Endodermal cell (in vitro differentiated cells): ENCODE measurements around the gene ZNF460. TPM values are rescaled to one million over a fixed set of nuclear protein-coding genes. Genes with fewer than 3 reads are reported as not detected.

ENCODE experiments used
- DNase-seq: peaks from one replicate; pipeline ENCODE4 v3.0.0-alpha.2; 2017
- H3K27ac ChIP-seq: 2 replicates; pipeline ENCODE4 v1.5.1; 2013; ENCODE audit warnings: mild to moderate bottlenecking, low read depth, low read length, moderate library complexity
- H3K27me3 ChIP-seq: 2 replicates; pipeline ENCODE4 v1.6.1; 2013; ENCODE audit warnings: mild to moderate bottlenecking, low read length, moderate library complexity; ENCODE audit not compliant: insufficient read depth, control insufficient read depth, poor library complexity, severe bottlenecking
- H3K36me3 ChIP-seq: 2 replicates; pipeline ENCODE4 v1.7.0; 2013; ENCODE audit warnings: mild to moderate bottlenecking, low read length, moderate library complexity; ENCODE audit not compliant: control insufficient read depth, insufficient read depth
- H3K4me1 ChIP-seq: one replicate; pipeline ENCODE4 v1.7.0; 2013; ENCODE audit warnings: low read length; ENCODE audit not compliant: control insufficient read depth, insufficient read depth
- H3K4me3 ChIP-seq: 2 replicates; pipeline ENCODE4 v1.5.1; 2013; ENCODE audit warnings: mild to moderate bottlenecking, low read length, moderate library complexity
- H3K9ac ChIP-seq: 2 replicates; pipeline ENCODE4 v1.6.1; 2013; ENCODE audit warnings: mild to moderate bottlenecking, low read length, moderate library complexity; ENCODE audit not compliant: poor library complexity, severe bottlenecking; ENCODE audit errors: extremely low read depth
- H3K9me3 ChIP-seq: 2 replicates; pipeline ENCODE4 v1.6.1; 2013; ENCODE audit warnings: mild to moderate bottlenecking, low read length, moderate library complexity; ENCODE audit not compliant: control insufficient read depth
- H3K27ac Mint-ChIP-seq: 2 replicates; pipeline ENCODE4 v1.8.0; 2020; ENCODE audit warnings: mixed read lengths
- H3K27me3 Mint-ChIP-seq: 2 replicates; pipeline ENCODE4 v1.8.0; 2021; ENCODE audit warnings: mild to moderate bottlenecking, mixed read lengths; ENCODE audit not compliant: insufficient read depth
- H3K36me3 Mint-ChIP-seq: 2 replicates; pipeline ENCODE4 v1.8.0; 2020; ENCODE audit warnings: low read depth, mixed read lengths
- H3K4me1 Mint-ChIP-seq: 2 replicates; pipeline ENCODE4 v1.8.0; 2020; ENCODE audit warnings: mixed read lengths
- H3K4me3 Mint-ChIP-seq: 2 replicates; pipeline ENCODE4 v1.8.0; 2020; ENCODE audit warnings: mild to moderate bottlenecking, moderate library complexity, mixed read lengths
- H3K9me3 Mint-ChIP-seq: 2 replicates; pipeline ENCODE4 v1.8.0; 2020; ENCODE audit warnings: mild to moderate bottlenecking, mixed read lengths
- WGBS, 2 experiments: methylation state at CpG; one replicate each; pipeline versions ENCODE4 v1.1.5 to v1.1.7; 2013; ENCODE audit warnings: missing lambda C conversion rate in 2 of 2, mixed read lengths in 1 of 2; ENCODE audit not compliant: insufficient coverage in 1 of 2, insufficient read length in 1 of 2; 5-methylcytosine and 5-hydroxymethylcytosine counted together
- total RNA-seq, 2 donors: library from RNA; stranded (reverse); fragmentation: NEBNext Ultra II Directional in 1 of 2; extraction: Animal tissue kit (Norgen Biotek cat#: 25700) in 1 of 2; gene quantifications; 2 replicates in 1 of 2; 3 replicates in 1 of 2; pipeline ENCODE4 v1.2.1, GENCODE V29; 2021
- TF ChIP-seq, protein P1 (sequence below): fragments of 200-600 bp; sonication (generic); conservative IDR thresholded peaks from 2 replicates; pipeline ENCODE4 v1.5.0; 2021; ENCODE audit warnings: antibody characterized with exemption, mild to moderate bottlenecking

Gene ZNF460
- total RNA-seq, 2 donors from 2014 or later: 63.9 to 64.0 TPM

DNA sequence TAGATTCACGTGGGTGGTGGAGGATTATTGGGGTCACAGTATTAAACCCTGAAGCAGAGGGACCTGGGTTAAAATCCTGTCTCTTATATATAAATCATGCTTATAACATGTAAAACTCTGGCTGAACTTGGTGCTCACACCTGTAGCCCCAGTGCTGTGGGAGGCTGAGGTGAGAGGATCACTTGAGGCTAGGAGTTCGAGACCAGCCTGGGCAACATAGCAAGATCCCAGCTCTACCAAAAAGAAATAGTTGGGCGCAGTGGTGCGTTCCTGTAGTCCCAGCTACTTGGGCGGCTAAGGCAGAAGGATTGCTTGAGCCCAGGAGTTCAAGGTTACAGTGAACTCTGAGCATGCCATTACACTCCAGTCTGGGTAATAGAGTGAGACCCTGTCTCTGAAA is 37.5 kb upstream of the ZNF460 start:
- Histone ChIP-seq H3K9me3 (no peaks in the 10 kb centered on the region), H3K9ac (no peak overlapping the region), H3K4me3 (no peak overlapping the region), H3K27ac (no peak overlapping the region), H3K36me3 (peaks cover 31% of the 10 kb centered on the region), H3K27me3 (no peaks in the 10 kb centered on the region), H3K4me1 (no peaks in the 10 kb centered on the region)
- no peaks in the 10 kb centered on the region for H3K9me3 Mint-ChIP-seq
- no peaks in the 10 kb centered on the region for H3K27me3 Mint-ChIP-seq
- TF ChIP-seq, protein P1, sequence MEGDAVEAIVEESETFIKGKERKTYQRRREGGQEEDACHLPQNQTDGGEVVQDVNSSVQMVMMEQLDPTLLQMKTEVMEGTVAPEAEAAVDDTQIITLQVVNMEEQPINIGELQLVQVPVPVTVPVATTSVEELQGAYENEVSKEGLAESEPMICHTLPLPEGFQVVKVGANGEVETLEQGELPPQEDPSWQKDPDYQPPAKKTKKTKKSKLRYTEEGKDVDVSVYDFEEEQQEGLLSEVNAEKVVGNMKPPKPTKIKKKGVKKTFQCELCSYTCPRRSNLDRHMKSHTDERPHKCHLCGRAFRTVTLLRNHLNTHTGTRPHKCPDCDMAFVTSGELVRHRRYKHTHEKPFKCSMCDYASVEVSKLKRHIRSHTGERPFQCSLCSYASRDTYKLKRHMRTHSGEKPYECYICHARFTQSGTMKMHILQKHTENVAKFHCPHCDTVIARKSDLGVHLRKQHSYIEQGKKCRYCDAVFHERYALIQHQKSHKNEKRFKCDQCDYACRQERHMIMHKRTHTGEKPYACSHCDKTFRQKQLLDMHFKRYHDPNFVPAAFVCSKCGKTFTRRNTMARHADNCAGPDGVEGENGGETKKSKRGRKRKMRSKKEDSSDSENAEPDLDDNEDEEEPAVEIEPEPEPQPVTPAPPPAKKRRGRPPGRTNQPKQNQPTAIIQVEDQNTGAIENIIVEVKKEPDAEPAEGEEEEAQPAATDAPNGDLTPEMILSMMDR: no peak
- no peak for DNase-seq
- H3K4me3 Mint-ChIP-seq: no peak overlapping the region
- no peak overlapping the region for H3K27ac Mint-ChIP-seq
- 93 to 94% methylated on average over 4 to 5 of the region's 5 CpGs for WGBS, 2 experiments
- peaks cover 11% of the 10 kb centered on the region for H3K4me1 Mint-ChIP-seq
- peaks cover 37% of the 10 kb centered on the region for H3K36me3 Mint-ChIP-seq

DNA sequence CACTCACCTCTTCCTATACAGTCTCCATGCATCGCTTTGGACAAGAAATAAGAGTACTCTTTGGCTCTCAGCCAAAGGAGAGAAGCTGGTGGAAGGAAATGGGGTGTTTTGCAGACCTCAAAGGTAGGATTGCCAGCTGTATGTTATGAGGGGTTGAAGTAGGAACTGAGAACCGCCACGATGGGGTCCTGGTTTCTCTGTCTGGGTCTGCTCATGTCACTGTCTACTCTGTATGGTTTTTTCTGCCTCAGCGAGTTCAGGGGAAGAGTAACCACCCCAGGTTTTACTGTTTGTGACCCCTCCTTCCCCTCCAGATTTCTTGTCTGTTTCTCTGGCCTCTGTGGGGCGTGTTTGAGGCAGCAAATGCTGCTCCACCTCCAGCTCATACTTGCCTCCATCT is 35.8 kb upstream of the ZNF460 start:
- no peak for DNase-seq
- Histone ChIP-seq H3K4me1 (no peaks in the 10 kb centered on the region), H3K27me3 (no peaks in the 10 kb centered on the region), H3K27ac (no peak overlapping the region), H3K9me3 (no peaks in the 10 kb centered on the region), H3K9ac (no peak overlapping the region), H3K4me3 (no peak overlapping the region), H3K36me3 (peaks cover 43% of the 10 kb centered on the region)
- Mint-ChIP-seq H3K36me3 (peaks cover 50% of the 10 kb centered on the region), H3K4me3 (no peak overlapping the region), H3K9me3 (no peaks in the 10 kb centered on the region), H3K27me3 (no peaks in the 10 kb centered on the region), H3K27ac (no peak overlapping the region), H3K4me1 (peaks cover 11% of the 10 kb centered on the region)
- WGBS, 2 experiments: 79 to 83% methylated on average over 4 to 5 of the region's 5 CpGs
- TF ChIP-seq, protein P1: no peak

- TF ChIP-seq, protein P1: no peak
- Mint-ChIP-seq H3K27me3 (no peaks in the 10 kb centered on the region), H3K27ac (no peak overlapping the region), H3K4me3 (no peak overlapping the region), H3K36me3 (peaks cover 52% of the 10 kb centered on the region), H3K9me3 (no peaks in the 10 kb centered on the region), H3K4me1 (peaks cover 9% of the 10 kb centered on the region)
- peaks cover 43% of the 10 kb centered on the region for H3K36me3 ChIP-seq
- H3K4me3 ChIP-seq: no peak overlapping the region
- DNase-seq: no peak
- H3K27me3 ChIP-seq: no peaks in the 10 kb centered on the region
- H3K9me3 ChIP-seq: no peaks in the 10 kb centered on the region
- WGBS, 2 experiments: 94 to 96% methylated on average over 4 to 5 of the region's 5 CpGs
- H3K9ac ChIP-seq: no peak overlapping the region
- H3K27ac ChIP-seq: no peak overlapping the region
- no peaks in the 10 kb centered on the region for H3K4me1 ChIP-seq
Observed at GRCh38 chr19:57245066-57245465, 35.2 kb upstream of the ZNF460 start.
